ENCODE measurements around the gene CXCL10. TPM values are rescaled to one million over a fixed set of nuclear protein-coding genes. Genes with fewer than 3 reads are reported as not detected.

Gene CXCL10
- polyA plus RNA-seq, 1 donor, result 0.93 TPM

GRCh38 chr4:75995727-75996126, 27.6 kb downstream of the CXCL10 start:
- DNase-seq, result peak; percentile 51

GRCh38 chr4:75992462-75992861, 30.8 kb downstream of the CXCL10 start:
- DNase-seq, result no peak

- DNase-seq, result no peak
These were observed 33.3 kb downstream of the CXCL10 start for GRCh38 chr4:75989846-75990528.

- DNase-seq, result no peak
These were observed 38.2 kb downstream of the CXCL10 start for GRCh38 chr4:75985116-75985515.

DNA sequence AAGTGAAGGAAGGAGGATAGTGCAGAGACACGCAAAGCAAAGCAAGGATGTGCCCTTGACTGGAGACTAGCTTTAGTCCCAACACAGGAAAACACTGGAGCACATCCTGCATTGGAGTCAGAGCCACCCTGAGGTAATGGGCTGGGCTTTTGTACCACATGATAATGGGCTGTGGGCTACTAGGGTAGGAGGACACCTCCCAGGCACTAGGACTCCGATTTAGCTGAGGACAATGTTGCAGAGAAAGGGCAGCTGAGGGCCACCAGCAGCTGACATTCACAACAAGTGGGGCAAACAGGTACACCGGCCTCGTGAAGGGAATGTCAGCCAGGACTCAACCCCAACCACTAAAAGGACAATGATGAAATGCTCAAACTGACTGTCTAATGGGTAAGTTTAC, 42.7 kb downstream of the CXCL10 start:
- DNase-seq, result no peak

DNA sequence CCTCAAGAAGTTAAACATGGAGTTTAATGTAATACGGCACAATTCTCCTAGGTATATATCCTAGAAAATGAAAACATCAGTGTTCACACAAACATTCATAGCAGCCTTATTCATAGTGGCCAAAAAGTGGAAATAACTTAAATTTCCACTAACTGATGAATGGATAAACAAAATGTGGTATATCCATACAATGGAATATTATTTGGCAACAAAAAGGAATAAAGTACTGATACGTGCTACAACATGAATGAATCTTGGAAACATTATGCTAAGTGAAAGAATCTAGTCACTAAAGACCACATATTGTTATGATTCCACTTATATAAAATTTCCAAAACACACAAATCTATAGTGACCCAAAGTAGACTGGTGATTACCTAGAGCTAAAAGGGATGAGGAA, 47.1 kb downstream of the CXCL10 start:
- DNase-seq, result no peak

- no peak for DNase-seq
These were observed 49.5 kb downstream of the CXCL10 start for GRCh38 chr4:75973766-75974165.

Other genes starting within 250 kb of the CXCL10 start
- gene PPEF2, start 121.0 kb downstream of the CXCL10 start, polyA plus RNA-seq (ENCODE audit: insufficient read length), result 0.58 TPM
- gene NAAA, start 82.5 kb downstream of the CXCL10 start, polyA plus RNA-seq (ENCODE audit: insufficient read length), result 23.4 TPM
- 51.1 TPM for gene SDAD1, start 32.6 kb downstream of the CXCL10 start, polyA plus RNA-seq (ENCODE audit: insufficient read length)
- 0.12 TPM for gene CXCL9, start 16.0 kb downstream of the CXCL10 start, polyA plus RNA-seq (ENCODE audit: insufficient read length)
- gene CXCL11, start 12.6 kb upstream of the CXCL10 start, polyA plus RNA-seq (ENCODE audit: insufficient read length), result not detected
- gene ART3, start 51.2 kb upstream of the CXCL10 start, polyA plus RNA-seq (ENCODE audit: insufficient read length), result 0.42 TPM
- 93.6 TPM for gene NUP54, start 124.9 kb upstream of the CXCL10 start, polyA plus RNA-seq (ENCODE audit: insufficient read length)
- gene SCARB2, start 190.3 kb upstream of the CXCL10 start, polyA plus RNA-seq (ENCODE audit: insufficient read length), result 173 TPM
- gene FAM47E, start 228.2 kb upstream of the CXCL10 start, polyA plus RNA-seq (ENCODE audit: insufficient read length), result 9.4 TPM

All from left kidney (tissue), 2 donors.